Rectal smooth muscle tissue (tissue), 1 donor: ENCODE data around the gene DCST1.

Experiments used
- H3K27ac ChIP-seq: one replicate; pipeline ENCODE4 v1.7.0; 2013; ENCODE audit warnings: low read depth, low read length, inconsistent platforms
- H3K27me3 ChIP-seq: one replicate; pipeline ENCODE4 v1.7.0; 2013; ENCODE audit warnings: low read length; ENCODE audit not compliant: control insufficient read depth, insufficient read depth
- H3K36me3 ChIP-seq: one replicate; pipeline ENCODE4 v1.7.0; 2013; ENCODE audit warnings: low read length; ENCODE audit not compliant: control insufficient read depth, insufficient read depth
- H3K4me1 ChIP-seq: one replicate; pipeline ENCODE4 v1.7.0; 2013; ENCODE audit warnings: low read length; ENCODE audit not compliant: control insufficient read depth, insufficient read depth
- H3K4me3 ChIP-seq: one replicate; pipeline ENCODE4 v1.7.0; 2013; ENCODE audit warnings: low read length
- H3K9ac ChIP-seq: one replicate; pipeline ENCODE4 v1.7.0; 2013; ENCODE audit warnings: low read length

The DCST1 gene

DNA sequence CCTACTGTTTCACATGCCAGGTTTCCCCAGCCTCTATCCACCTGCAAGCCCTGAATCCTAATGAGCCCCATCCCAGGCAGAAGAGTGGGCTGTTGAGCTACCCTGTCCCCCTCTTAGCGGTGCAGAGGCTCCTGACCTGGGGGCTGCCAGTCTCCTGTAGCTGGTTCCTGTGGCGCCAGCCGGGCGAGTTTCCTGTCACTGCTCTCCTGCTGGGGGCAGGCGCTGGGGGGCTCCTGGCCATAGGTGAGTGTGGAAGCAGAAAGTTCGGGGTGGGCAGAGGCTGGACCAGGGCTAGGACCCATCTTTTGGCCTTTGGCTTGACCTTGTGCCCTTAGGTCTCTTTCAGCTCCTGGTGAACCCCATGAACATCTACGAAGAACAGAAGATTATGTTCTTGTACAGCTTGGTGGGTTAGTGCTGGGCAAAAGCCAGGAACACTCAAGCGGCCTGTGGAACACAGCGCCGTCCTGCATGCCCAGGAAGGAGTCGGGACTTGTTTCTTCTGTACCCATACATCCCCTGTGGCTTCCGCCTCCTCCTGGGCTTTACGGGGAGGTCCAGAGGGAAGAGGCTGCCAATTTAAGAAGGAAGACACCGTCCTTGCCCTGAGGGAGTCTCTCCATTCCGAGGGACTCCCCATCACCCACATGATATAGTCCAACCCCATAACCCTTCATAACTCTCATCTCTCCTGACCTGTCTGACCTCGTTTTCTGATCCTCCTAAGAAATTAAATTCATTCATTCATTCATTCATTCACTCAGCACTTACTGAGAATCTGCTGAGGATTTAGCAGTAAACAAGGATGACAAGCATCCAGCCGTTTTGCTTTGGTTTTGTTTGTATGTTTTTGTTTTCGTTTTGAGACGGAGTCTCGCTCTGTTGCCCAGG is 939 bp downstream of the DCST1 start:
- H3K27ac ChIP-seq, result no peak overlapping the region
- H3K4me1 ChIP-seq, result no peaks in the 10 kb centered on the region
- H3K9ac ChIP-seq, result no peak overlapping the region
- no peak overlapping the region for H3K4me3 ChIP-seq
- H3K36me3 ChIP-seq, result no peaks in the 10 kb centered on the region
- no peaks in the 10 kb centered on the region for H3K27me3 ChIP-seq

DNA sequence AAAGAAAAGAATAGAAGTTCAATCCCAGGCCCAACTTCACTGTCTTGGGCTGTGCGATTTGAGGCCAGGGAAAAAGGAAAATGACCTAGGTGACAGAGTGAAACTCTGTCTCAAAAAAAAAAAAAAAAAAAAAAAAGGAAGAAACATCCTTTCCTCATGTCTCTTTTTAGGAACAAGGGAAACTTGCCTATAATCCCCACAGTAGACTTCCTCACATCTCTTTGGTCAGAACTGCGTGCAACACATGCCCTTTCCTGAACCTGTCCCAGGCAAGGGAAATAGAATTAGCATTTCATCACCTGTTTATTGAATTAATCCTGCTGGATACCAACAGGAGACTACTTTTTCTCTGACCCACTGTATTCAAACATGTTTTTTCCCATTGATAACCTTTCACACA is 2.3 kb downstream of the DCST1 start:
- H3K27me3 ChIP-seq, result no peaks in the 10 kb centered on the region
- no peak overlapping the region for H3K27ac ChIP-seq
- no peaks in the 10 kb centered on the region for H3K4me1 ChIP-seq
- H3K9ac ChIP-seq, result no peak overlapping the region
- no peaks in the 10 kb centered on the region for H3K36me3 ChIP-seq
- no peak overlapping the region for H3K4me3 ChIP-seq

DNA sequence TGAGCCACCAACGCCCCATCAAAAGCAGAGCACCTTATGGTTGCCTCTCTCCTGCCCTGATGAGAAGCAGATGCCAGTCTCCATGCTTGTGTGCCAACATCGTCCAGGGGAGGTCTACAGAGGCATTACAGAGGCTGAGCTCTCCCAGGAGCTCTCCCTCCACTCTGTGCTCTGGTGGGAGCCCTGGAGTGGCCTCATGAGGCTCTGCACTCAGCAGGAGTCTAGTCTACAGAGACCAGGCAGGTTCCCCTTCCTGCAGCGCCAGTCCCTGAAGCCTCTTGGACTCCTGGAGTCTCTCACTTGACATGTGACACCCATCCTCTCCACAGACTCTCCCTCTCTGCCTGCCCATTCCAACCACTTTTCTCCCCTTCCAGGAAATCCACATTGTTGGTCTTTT is 3.4 kb downstream of the DCST1 start:
- Histone ChIP-seq H3K27me3 (no peaks in the 10 kb centered on the region), H3K36me3 (no peaks in the 10 kb centered on the region), H3K4me1 (no peaks in the 10 kb centered on the region), H3K9ac (no peak overlapping the region), H3K27ac (no peak overlapping the region), H3K4me3 (no peak overlapping the region)

DNA sequence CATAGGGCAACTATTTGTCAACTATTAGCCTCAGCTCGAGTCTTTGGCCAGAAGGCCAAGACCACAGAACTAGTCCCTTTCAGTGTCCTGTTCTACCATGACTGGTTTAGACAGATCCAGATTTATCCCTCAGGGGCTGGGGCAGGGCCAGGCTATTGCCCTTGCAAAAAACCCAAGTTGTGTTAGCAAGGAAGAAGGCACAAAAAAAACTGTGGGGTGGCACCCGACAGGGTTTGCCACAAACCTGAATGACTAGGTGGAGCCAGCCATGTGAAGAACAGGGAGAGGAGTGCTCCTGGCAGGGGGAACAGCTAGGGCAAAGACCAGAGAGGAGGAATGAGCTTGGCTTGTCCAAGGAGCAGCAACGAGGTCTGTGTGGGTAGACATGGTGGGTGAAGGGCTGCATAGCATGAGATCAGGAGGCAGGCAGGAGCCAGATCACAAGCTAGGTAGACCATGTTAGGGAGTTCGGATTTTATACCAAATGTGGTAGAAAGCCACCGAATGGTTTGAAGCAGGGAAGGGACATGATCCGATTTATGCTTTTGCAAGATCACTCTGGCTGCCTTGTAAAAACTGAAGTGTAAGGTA is 4.3 kb downstream of the DCST1 start:
- Histone ChIP-seq H3K4me1 (no peaks in the 10 kb centered on the region), H3K9ac (no peak overlapping the region)

GRCh38 chr1:155038602-155039307 is 5.1 kb downstream of the DCST1 start:
- no peaks in the 10 kb centered on the region for H3K36me3 ChIP-seq
- H3K27ac ChIP-seq, result no peak overlapping the region
- no peaks in the 10 kb centered on the region for H3K4me1 ChIP-seq
- H3K4me3 ChIP-seq, result no peak overlapping the region
- H3K9ac ChIP-seq, result no peak overlapping the region
- H3K27me3 ChIP-seq, result no peaks in the 10 kb centered on the region

More for the DNA sequence above, 4.3 kb downstream of the DCST1 start:
- no peak overlapping the region for H3K4me3 ChIP-seq
- no peaks in the 10 kb centered on the region for H3K36me3 ChIP-seq
- H3K27me3 ChIP-seq, result no peaks in the 10 kb centered on the region
- no peak overlapping the region for H3K27ac ChIP-seq

DNA sequence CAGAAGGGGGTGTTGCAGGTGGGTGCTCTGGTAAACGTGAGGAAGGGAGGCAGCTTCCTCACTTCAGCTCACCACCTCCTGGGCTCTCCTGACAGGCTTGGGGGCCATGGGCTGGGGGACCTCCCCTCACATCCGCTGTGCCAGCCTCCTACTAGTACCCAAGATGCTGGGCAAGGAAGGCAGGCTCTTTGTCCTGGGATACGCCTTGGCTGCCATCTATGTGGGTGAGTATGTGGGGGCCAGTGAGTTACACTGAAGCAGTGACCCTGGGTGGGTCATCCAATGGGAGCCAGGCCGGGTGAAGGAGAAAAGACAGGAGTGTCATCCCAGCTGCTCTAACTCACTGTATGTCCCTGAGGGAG is 5.7 kb downstream of the DCST1 start:
- Histone ChIP-seq H3K27me3 (no peaks in the 10 kb centered on the region), H3K36me3 (no peaks in the 10 kb centered on the region), H3K9ac (no peak overlapping the region), H3K27ac (no peak overlapping the region), H3K4me3 (no peak overlapping the region), H3K4me1 (no peaks in the 10 kb centered on the region)

GRCh38 chr1:155040358-155041093 is 6.9 kb downstream of the DCST1 start:
- H3K27me3 ChIP-seq, result no peaks in the 10 kb centered on the region
- no peak overlapping the region for H3K27ac ChIP-seq
- H3K4me3 ChIP-seq, result no peak overlapping the region
- no peaks in the 10 kb centered on the region for H3K4me1 ChIP-seq
- no peak overlapping the region for H3K9ac ChIP-seq
- H3K36me3 ChIP-seq, result no peaks in the 10 kb centered on the region

GRCh38 chr1:155042789-155043188 is 9.2 kb downstream of the DCST1 start:
- Histone ChIP-seq H3K9ac (no peak overlapping the region), H3K4me3 (no peak overlapping the region), H3K4me1 (no peaks in the 10 kb centered on the region), H3K27me3 (no peaks in the 10 kb centered on the region), H3K27ac (no peak overlapping the region), H3K36me3 (no peaks in the 10 kb centered on the region)

GRCh38 chr1:155043301-155043702 is 9.7 kb downstream of the DCST1 start:
- H3K9ac ChIP-seq, result no peak overlapping the region
- H3K4me1 ChIP-seq, result no peaks in the 10 kb centered on the region
- no peak overlapping the region for H3K4me3 ChIP-seq
- H3K36me3 ChIP-seq, result no peaks in the 10 kb centered on the region
- no peaks in the 10 kb centered on the region for H3K27me3 ChIP-seq
- H3K27ac ChIP-seq, result no peak overlapping the region

DNA sequence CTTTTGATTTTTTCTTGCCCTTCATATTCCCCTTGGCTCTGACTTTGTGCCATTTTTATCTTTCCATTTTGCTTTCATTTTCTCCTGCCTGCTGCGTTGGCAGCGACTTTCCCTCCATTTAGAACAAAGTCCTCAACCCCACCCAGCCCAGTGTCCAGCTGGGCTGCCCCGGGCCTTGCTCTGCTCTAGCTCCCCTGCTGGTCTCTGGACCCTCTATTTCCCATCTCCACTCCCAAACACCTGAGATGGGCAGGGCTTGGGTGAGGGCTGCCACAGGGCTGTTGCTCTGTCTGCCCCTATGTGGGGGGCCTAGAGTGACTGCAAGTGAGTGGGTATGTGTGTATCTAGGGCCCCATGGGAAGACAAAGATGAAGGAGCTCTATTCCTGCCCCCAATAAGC is 10.2 kb downstream of the DCST1 start:
- no peak overlapping the region for H3K27ac ChIP-seq
- H3K4me1 ChIP-seq, result no peaks in the 10 kb centered on the region
- no peaks in the 10 kb centered on the region for H3K36me3 ChIP-seq
- no peaks in the 10 kb centered on the region for H3K27me3 ChIP-seq
- H3K9ac ChIP-seq, result no peak overlapping the region
- H3K4me3 ChIP-seq, result no peak overlapping the region

DNA sequence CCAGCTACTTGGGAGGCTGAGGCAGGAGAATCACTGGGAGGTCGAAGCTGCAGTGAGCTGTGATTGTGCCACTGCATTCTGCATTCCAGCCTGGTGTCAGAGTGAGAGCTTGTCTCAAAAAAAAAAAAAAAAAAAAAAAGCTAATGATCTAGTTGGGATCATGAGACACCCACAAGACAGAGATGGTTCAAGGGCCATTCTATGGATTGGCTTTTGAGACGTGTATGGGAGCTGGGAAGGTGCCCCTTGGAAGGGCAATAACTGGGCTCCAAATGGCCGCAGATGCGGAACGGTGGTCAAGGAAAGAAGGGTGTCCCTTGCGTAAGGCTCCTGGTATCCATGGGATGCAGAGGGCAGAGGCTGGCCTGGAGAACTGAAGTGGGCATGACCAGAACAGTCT is 10.7 kb downstream of the DCST1 start:
- Histone ChIP-seq H3K9ac (no peak overlapping the region), H3K4me3 (no peak overlapping the region), H3K27ac (no peak overlapping the region), H3K36me3 (no peaks in the 10 kb centered on the region), H3K4me1 (no peaks in the 10 kb centered on the region), H3K27me3 (no peaks in the 10 kb centered on the region)
